Kidney epithelial cell (primary cell): Measurements from ENCODE around the gene HOXD12. TPM values are rescaled to one million over a fixed set of nuclear protein-coding genes. Genes with fewer than 3 reads are reported as not detected.

ENCODE experiments used
- DNase-seq: peaks from one replicate; pipeline ENCODE4 v3.0.0-alpha.2; 2010; ENCODE audit warnings: low read depth
- H3K27me3 ChIP-seq: 2 replicates; pipeline ENCODE4 v1.6.0; 2011; ENCODE audit warnings: low read length; ENCODE audit not compliant: control insufficient read depth, insufficient read depth
- H3K36me3 ChIP-seq: 2 replicates; pipeline ENCODE4 v1.5.1; 2011; ENCODE audit warnings: low read length; ENCODE audit not compliant: control insufficient read depth, insufficient read depth
- H3K4me3 ChIP-seq: 2 replicates; pipeline ENCODE4 v1.5.1; 2011; ENCODE audit warnings: low read depth, mild to moderate bottlenecking, control low read depth, low read length
- CTCF ChIP-seq: IDR thresholded peaks from 2 replicates; pipeline ENCODE4 v1.5.1; 2011; ENCODE audit warnings: mild to moderate bottlenecking, moderate library complexity, low read length, control low read depth, inconsistent platforms; ENCODE audit not compliant: insufficient read depth, poor library complexity, severe bottlenecking
- total RNA-seq: library from RNA; depleted of rRNA; stranded (reverse); fragments of >200 nt; gene quantifications from 2 replicates; pipeline ENCODE4 v1.2.3, GENCODE V29; 2015

HOXD12 gene
- total RNA-seq, 1 donor from 2014 or later = not detected

DNA sequence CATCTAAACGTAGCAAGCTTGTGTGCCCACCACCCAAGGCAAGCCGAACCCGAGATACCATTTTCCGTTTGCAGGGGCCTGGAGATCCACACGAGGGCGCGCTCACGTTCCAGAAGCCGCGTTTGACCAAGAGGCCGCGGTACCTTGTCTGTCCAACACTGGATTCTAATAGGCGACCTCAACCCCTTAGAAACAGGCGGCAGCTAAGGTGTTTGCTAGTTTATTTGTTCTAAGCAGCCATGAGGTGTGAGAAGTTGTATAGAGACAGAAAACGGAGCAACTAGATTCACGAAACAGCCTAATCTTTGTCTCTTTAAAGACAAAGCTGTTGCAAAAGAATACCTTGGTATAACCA, 11.7 kb downstream of the HOXD12 start:
- DNase-seq = no peak
- peak; percentile 89 for TF ChIP-seq CTCF
- Histone ChIP-seq H3K36me3 (no peaks in the 10 kb centered on the region), H3K4me3 (peak overlapping the region; percentile 63), H3K27me3 (peaks cover 3% of the 10 kb centered on the region)

DNA sequence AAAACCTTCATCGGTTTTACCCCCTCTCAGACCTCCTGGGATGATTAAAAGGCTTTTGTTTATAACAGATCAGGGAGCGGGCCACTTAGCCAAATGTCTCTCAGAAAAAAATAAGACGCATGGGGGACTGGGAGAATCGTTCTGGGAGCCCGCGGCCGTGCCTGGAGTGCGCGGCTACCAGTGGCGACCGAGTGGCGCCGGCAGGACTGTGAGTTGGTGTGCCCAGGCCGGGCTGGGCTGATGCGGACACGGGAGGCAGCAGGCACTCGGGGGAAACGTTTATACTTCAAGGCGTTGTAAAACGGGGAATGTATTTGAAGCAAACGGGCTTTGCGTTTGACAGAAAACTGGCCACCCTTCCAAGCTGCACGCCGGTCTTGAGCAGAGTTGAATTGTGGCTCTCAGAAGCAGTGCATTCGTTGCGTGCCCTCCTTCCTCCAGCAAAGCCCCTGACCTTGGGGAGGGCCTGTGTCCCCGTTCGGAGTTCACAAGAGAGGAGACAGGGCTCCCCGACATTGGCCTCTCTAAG, 12.3 kb downstream of the HOXD12 start:
- Histone ChIP-seq H3K27me3 (peaks cover 3% of the 10 kb centered on the region), H3K4me3 (peak overlapping the region; percentile 63)

GRCh38 chr2:176112375-176113302, 13.0 kb downstream of the HOXD12 start:
- DNase-seq = no peak
- peaks cover 2% of the 10 kb centered on the region for H3K27me3 ChIP-seq
- H3K36me3 ChIP-seq = no peaks in the 10 kb centered on the region
- TF ChIP-seq CTCF = no peak
- peak overlapping the region; percentile 63 for H3K4me3 ChIP-seq

More for the DNA sequence above, 12.3 kb downstream of the HOXD12 start:
- H3K36me3 ChIP-seq = no peaks in the 10 kb centered on the region
- DNase-seq = no peak
- TF ChIP-seq CTCF = no peak

- Histone ChIP-seq H3K36me3 (no peaks in the 10 kb centered on the region), H3K27me3 (peaks cover 2% of the 10 kb centered on the region), H3K4me3 (peak overlapping the region; percentile 65)
- no peak for TF ChIP-seq CTCF
- no peak for DNase-seq
Measured at GRCh38 chr2:176114120-176114929, 14.7 kb downstream of the HOXD12 start.

- no peak for DNase-seq
- peak overlapping the region; percentile 65 for H3K4me3 ChIP-seq
- no peaks in the 10 kb centered on the region for H3K36me3 ChIP-seq
- H3K27me3 ChIP-seq = peaks cover 2% of the 10 kb centered on the region
- TF ChIP-seq CTCF = no peak
Measured at GRCh38 chr2:176114930-176115625, 15.5 kb downstream of the HOXD12 start.
